Lung (tissue), 12 donors: Measurements from ENCODE around the gene NIN. TPM values are rescaled to one million over a fixed set of nuclear protein-coding genes. Genes with fewer than 3 reads are reported as not detected.

Source experiments
- ATAC-seq: fragments of 200-7000 bp; cut with Tn5 transposase; one replicate; pipeline ENCODE4 v1.9.1; 2020; ENCODE audit warnings: moderate number of reproducible peaks; ENCODE audit not compliant: insufficient read depth, low FRiP score
- DNase-seq, 3 donors: peaks; one replicate each; pipeline ENCODE4 v3.0.0-alpha.2; 2013 to 2017
- H3K27ac ChIP-seq, 2 donors: one replicate each; pipeline ENCODE4 v1.5.1; 2013; ENCODE audit warnings: mild to moderate bottlenecking in 2 of 2, moderate library complexity in 2 of 2, control low read depth in 1 of 2, inconsistent platforms in 1 of 2, low read depth in 1 of 2, low read length in 1 of 2
- H3K27me3 ChIP-seq, 3 donors: one replicate each; pipeline ENCODE4 v1.5.1; 2013; ENCODE audit warnings: low read length in 2 of 3; ENCODE audit not compliant: control insufficient read depth in 3 of 3, insufficient read depth in 3 of 3
- H3K36me3 ChIP-seq, 4 donors: one replicate each; pipeline ENCODE4 v1.5.1; 2013; ENCODE audit warnings: low read length in 4 of 4, mild to moderate bottlenecking in 1 of 4, moderate library complexity in 1 of 4; ENCODE audit not compliant: control insufficient read depth in 4 of 4, insufficient read depth in 4 of 4
- H3K4me1 ChIP-seq, 5 donors: one replicate each; pipeline ENCODE4 v1.5.1; 2013; ENCODE audit warnings: low read length in 5 of 5, mild to moderate bottlenecking in 2 of 5, moderate library complexity in 1 of 5; ENCODE audit not compliant: control insufficient read depth in 5 of 5, insufficient read depth in 5 of 5
- H3K4me3 ChIP-seq: one replicate; pipeline ENCODE4 v1.5.1; 2013; ENCODE audit warnings: mild to moderate bottlenecking, control low read depth, moderate library complexity
- H3K9ac ChIP-seq, 2 donors: one replicate each; pipeline ENCODE4 v1.5.1; 2013; ENCODE audit warnings: low read length in 2 of 2, control low read depth in 1 of 2; ENCODE audit not compliant: insufficient read depth in 1 of 2
- H3K9me3 ChIP-seq, 4 donors: one replicate each; pipeline ENCODE4 v1.5.1; 2013; ENCODE audit warnings: low read length in 3 of 4, mild to moderate bottlenecking in 1 of 4, moderate library complexity in 1 of 4; ENCODE audit not compliant: control insufficient read depth in 4 of 4, insufficient read depth in 3 of 4
- WGBS, 2 donors: extraction: QIAGEN DNeasy Blood & Tissue Kit; methylation state at CpG; one replicate each; pipeline ENCODE4 v1.1.7; 2013; 5-methylcytosine and 5-hydroxymethylcytosine counted together
- polyA plus RNA-seq, 2 donors: library from polyadenylated mRNA; stranded (reverse); fragments of 200-250 nt; gene quantifications; one replicate each; pipeline ENCODE4 v1.2.1, GENCODE V29; 2013
- total RNA-seq, 2 donors: library from RNA; depleted of rRNA in 1 of 2; stranded (reverse); fragments of >200 nt in 1 of 2; gene quantifications; one replicate each; pipeline ENCODE4 v1.2.1, GENCODE V29; 2014 to 2021
- TF ChIP-seq, protein P1 (sequence below): IDR thresholded peaks from 2 replicates; pipeline ENCODE4 v1.5.1; 2012; ENCODE audit warnings: mild to moderate bottlenecking; ENCODE audit errors: control extremely low read depth, extremely low read depth
- donor health status: control.
- donor health status: control.
- donor health status: Bipolar disorder and iron deficiency.
- donor health status: healthy.
- donor health status: DM: yes; HTN: yes; CAD: no.

The NIN gene
- total and polyA plus RNA-seq, 4 donors = 5.2 to 38.6 (median 24.2) TPM

GRCh38 chr14:50832935-50833630, 2.1 kb upstream of the NIN start:
- H3K4me1 ChIP-seq = peaks cover 0 to 17% (median 8%) of the 10 kb centered on the region in 5 donors
- H3K9me3 ChIP-seq = no peaks in the 10 kb centered on the region
- ATAC-seq (no peak), DNase-seq (peak in 2 of 3 donors; percentile 38 to 60)
- H3K9ac ChIP-seq = no peak overlapping the region
- TF ChIP-seq, protein P1, sequence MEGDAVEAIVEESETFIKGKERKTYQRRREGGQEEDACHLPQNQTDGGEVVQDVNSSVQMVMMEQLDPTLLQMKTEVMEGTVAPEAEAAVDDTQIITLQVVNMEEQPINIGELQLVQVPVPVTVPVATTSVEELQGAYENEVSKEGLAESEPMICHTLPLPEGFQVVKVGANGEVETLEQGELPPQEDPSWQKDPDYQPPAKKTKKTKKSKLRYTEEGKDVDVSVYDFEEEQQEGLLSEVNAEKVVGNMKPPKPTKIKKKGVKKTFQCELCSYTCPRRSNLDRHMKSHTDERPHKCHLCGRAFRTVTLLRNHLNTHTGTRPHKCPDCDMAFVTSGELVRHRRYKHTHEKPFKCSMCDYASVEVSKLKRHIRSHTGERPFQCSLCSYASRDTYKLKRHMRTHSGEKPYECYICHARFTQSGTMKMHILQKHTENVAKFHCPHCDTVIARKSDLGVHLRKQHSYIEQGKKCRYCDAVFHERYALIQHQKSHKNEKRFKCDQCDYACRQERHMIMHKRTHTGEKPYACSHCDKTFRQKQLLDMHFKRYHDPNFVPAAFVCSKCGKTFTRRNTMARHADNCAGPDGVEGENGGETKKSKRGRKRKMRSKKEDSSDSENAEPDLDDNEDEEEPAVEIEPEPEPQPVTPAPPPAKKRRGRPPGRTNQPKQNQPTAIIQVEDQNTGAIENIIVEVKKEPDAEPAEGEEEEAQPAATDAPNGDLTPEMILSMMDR = no peak
- no peaks in the 10 kb centered on the region for H3K36me3 ChIP-seq
- H3K27me3 ChIP-seq = peaks cover 0 to 18% (median 5%) of the 10 kb centered on the region in 3 donors
- H3K27ac ChIP-seq = no peak overlapping the region
- WGBS, 2 donors = 68 to 82% methylated on average over 6 of the region's 6 CpGs
- H3K4me3 ChIP-seq = no peak overlapping the region

DNA sequence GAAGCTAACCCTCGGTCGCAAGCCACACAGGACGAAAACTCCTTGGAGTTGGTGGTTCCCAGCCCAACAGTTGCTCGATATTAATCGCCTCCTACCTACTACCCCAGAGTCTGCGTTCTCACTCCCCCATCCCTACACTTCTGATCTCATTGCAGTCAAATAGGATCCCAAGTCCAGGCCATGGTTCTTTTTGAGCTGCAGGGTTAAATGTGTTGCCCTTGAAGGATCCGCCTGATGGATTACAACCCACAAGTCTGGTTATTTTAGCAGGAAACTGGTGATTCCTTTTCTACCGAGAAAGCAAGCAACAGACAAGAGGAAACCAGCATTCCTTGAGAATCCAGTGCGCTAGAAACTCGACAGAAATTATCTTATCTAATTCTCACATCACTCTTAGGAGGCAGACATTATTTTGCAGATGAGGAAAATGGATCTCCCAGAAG, 785 bp upstream of the NIN start:
- H3K4me1 ChIP-seq = peaks cover 0 to 17% (median 8%) of the 10 kb centered on the region in 5 donors
- peak overlapping the region in 1 of 2 donors; percentile 74 for H3K27ac ChIP-seq
- TF ChIP-seq, protein P1 = no peak
- peaks cover 0 to 18% (median 8%) of the 10 kb centered on the region in 3 donors for H3K27me3 ChIP-seq
- ATAC-seq (no peak), DNase-seq (peak in 2 of 3 donors; percentile 23 to 44)
- no peaks in the 10 kb centered on the region for H3K36me3 ChIP-seq
- peak overlapping the region in 1 of 2 donors; percentile 54 for H3K9ac ChIP-seq
- H3K9me3 ChIP-seq = no peaks in the 10 kb centered on the region
- H3K4me3 ChIP-seq = peak overlapping the region; percentile 57
- WGBS, 2 donors = 3 to 7% methylated on average over 10 of the region's 10 CpGs

DNA sequence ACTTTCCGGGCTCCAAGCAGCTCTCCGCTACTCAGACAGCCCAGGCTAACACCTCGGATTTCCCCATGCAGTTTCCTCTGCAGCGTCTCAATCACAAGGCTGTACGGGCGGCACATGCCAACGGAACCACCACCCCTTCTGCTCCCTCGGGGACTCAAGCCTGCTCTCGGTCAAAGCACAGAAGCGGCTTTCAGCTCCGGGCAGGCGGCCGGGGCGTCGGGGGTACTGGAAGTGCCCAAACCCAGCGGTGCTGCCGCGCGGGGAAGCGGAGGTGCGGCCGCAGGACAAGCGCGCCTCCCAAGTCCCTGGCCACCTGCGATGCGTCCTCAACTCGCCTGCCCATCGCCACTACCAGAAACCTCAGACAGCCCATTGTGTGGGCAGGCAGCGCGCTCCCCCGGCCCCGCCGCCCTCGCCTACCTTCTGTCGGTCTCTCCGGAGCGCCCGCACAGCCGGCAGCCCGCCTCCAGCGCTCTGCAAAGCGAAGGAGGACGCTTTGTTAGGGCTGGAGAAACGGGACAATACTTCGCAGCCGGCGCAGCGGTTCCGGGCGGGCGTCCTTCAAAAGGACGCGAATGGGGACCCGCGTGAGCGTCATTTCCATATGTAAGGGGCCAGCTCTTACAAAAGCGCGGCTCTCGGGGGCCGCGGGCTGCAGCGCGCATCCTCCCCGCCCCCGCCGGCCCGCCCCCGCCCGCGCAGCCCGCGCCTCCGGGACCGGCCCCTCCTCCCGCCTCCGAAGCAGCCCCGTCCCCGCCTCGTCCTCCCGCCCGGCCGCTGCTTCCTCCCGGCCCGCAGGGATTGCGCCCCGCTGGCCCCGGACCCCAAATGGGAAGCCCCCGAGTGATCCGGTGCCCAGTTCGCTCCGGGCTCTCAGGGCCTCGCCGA, 674 bp downstream of the NIN start:
- H3K9me3 ChIP-seq = no peaks in the 10 kb centered on the region
- TF ChIP-seq, protein P1 = no peak
- peak overlapping the region in 1 of 2 donors; percentile 3 for H3K9ac ChIP-seq
- peak; percentile 51 for ATAC-seq
- peaks cover 0 to 17% (median 8%) of the 10 kb centered on the region in 5 donors for H3K4me1 ChIP-seq
- peaks cover 0 to 17% (median 8%) of the 10 kb centered on the region in 3 donors for H3K27me3 ChIP-seq
- peak overlapping the region; percentile 91 for H3K4me3 ChIP-seq
- 0 to 1% methylated on average over 70 to 93 of the region's 93 CpGs for WGBS, 2 donors
- DNase-seq = peak; percentile 63 to 69 (median 66)
- H3K27ac ChIP-seq = peak overlapping the region; percentile 91 to 94
- H3K36me3 ChIP-seq = no peaks in the 10 kb centered on the region
